HG03571 (cell line): ENCODE measurements around the gene LAMA4.
"Not testable (repeated sequence)": the region's sequence is repeated elsewhere in the genome, so short reads cannot be mapped to it uniquely, and the experiment has no call there.

ENCODE experiments used
- ATAC-seq: cut with Tn5 transposase; IDR thresholded peaks from one replicate; pipeline ENCODE4 v1.9.1; 2021; ENCODE audit not compliant: unreplicated experiment

The LAMA4 gene

DNA sequence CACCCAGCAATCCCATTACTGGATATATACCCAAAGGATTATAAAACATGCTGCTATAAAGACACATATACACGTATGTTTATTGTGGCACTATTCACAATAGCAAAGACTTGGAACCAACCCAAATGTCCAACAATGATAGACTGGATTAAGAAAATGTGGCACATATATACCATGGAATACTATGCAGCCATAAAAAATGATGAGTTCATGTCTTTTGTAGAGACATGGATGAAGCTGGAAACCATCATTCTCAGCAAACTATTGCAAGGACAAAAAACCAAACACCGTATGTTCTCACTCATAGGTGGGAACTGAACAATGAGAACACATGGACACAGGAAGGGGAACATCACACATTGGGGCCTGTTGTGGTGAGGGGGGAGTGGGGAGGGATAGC is 148.3 kb downstream of the LAMA4 start:
- ATAC-seq: not testable (repeated sequence)

DNA sequence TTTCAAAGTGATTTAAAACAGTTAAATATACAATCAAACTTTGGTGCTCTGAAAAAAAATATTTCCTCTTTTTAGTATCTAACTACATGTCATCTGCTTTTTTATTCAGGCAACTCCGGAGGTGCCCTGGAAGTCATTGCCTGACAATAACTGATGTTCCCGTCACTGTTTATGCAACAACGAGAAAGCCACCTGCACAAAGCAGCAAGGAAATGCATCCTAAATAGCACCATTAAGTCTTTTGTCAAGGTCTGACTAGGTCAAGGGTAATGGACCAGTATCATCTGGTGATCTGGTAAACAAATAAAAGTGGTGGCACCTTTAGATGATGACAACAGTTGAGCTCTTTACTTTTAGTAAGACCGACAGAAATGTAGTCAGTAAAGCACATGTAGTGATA is 153.8 kb downstream of the LAMA4 start:
- ATAC-seq: no peak

DNA sequence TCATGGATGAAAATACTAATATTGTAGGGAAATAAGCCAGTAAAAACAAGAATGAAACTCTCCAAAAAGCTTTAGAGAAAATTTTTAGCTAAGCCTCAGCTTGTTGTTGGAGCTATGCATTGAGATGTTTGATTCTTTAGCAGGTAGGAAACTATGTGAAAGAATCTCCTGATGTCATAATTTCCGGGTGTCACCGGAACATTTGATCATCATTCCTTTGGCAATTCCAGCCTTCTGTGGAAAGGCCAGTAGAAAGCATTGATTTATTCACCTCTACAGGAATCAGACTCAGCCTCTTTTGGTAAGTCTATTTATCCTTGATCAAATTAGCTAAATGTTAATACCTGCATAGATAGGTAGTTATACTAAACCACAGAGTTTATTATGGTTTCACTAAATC is 157.5 kb downstream of the LAMA4 start:
- ATAC-seq: no peak

DNA sequence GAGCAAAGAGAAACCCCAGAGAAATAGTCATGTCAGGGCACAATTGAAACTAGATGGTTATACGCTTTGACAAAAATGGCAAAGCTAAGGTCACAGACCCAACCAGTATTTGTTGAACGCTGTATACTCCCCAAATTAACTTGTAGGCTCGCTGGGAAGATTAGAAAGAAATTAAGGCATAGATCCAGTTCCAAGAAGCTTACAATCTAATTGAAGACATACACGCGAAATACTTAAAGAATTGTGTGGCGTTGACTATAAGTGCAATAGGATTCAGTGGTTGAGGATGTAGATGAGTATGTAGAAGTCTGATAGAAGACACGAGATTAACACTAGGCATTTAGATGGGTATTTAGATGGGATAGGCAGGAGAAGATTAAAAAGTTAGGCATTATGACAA is 166.5 kb downstream of the LAMA4 start:
- ATAC-seq: no peak

DNA sequence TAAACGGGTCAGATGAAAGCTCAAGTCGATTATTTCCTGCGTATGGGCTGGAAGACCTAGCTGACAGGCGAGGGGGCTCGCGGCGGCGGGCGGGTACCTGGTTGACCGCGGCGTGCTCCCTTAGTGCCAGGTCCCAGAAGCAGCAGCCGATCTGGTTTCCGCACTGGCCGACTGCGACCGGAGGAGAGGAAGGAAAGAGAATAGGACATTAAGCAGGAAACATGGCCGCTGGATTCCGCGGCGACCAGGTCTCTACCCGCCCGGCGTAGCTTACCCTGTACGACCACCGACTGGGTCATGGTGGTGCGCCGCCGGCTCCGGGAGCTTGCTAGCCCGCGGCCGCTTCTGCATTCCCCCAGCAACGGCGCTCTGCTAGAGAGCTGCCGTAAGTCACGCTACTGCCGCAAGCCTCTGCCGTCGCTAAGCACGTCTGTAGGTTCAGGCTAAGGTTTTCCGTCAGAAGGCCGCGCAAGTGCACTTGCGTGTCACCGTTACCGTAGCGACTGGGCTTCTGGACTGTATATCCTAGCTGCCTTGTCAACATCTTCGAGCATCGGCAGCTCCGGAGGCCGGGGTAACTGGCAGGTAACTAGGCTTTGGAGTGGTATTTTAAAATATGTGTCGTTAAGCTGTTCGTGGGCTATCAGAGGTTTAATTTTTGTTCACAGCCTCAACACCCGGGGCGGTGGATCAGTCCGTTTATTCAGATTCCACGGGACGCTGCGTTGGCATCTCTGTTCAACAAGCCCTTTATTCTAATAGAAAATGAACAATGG is 167.0 kb downstream of the LAMA4 start, which contains the start of the genes FAM229B and TUBE1:
Gene FAM229B, plus strand, starts transcription at position 456 of the 776 bp plus-strand sequence. CDS start 11,693 bp downstream, outside the sequence.
Gene TUBE1, minus strand, starts transcription at position 347 of the 776 bp plus-strand sequence. Its CDS starts 48 bp downstream, at position 299.
- ATAC-seq: peak; percentile 98

DNA sequence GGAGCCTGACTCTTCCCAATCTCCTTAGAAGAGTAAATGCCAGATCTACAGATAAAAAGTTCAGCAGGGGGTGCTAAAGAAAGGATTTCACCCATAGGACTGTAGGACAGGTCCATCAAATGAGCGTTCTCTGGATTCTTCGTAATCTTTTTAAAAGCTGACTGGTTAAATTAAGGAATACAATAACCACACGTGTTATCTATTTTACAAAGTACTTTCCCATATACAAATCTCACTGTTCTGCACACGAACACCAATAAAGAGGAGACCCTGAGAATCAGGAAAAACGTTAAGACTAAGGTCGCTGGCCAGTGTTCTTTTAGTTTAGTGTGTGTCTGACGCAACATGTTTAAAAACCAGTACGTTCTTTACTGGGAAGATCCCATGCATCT is 167.6 kb downstream of the LAMA4 start:
- peak; percentile 22 for ATAC-seq

DNA sequence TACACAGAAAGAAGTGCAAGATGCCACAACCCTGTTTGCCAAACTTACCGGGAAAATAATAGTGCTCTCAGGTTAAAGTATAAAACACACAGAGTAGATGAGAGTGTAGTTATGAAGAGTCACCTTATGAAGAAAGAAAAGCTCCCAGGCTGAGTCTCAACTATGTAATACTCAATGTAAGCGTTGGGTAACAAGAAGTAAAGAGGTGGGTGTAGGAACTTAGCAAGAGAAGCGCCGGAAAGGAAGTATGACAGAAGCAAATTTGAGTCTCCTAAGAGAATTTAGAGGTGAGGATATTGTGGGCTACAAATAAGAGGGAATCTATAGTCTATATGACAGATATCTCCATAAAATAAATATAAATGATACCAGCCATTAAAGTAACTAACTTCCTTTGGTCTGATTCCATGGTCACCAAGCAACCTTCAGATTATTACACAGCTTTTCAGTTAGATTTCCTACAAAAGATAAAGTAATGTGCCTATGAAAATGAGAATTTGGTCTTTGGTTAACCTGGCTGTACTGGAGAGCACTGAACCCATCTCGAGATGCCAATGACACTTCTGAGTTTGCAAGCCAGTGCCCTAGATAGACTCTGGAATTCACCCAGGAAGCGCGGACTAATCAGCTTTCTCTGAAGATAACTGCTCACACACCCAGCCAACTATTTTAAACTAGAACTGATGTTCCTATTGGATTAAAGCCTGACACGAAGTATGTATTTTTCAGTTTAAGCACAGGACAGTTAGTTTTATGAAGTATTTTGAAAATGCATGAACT is 168.9 kb downstream of the LAMA4 start:
- ATAC-seq: no peak

DNA sequence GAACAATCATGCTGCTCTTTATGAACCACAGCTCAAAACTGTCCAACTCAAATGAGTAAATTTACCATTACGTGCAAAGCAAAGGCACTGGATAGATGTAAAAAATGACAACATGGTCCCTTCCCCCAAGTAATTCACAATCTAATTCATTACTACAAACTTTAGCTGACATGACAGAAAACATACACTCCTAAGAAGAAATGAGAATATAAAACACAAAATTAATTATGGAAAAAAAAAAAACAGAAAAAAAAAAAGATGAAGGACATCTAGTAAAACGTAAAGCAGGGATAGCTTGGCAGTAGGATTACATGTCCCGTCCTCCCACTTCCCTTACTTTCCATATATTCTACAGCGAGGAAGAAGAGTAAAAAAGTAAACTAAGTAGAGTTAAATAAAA is 172.8 kb downstream of the LAMA4 start:
- ATAC-seq: no peak

DNA sequence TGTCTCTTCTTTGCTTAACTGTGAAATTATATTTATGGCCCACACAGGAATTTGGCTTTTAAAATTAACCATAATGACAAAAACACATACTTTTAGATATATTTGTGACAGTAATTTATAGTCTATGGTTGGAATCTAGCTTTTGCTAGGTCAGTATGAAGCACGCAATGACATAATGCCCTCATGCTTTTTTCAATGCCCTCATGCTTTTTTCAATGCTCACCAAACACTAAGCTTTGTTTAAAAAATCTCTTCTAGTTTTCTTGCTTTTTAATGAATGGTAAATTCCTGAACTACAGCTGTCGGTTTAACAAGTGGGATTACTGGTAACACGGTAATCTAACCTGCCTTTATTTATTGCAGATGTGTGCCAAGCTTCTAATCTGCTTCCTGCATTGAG is 187.8 kb downstream of the LAMA4 start:
- ATAC-seq: no peak

DNA sequence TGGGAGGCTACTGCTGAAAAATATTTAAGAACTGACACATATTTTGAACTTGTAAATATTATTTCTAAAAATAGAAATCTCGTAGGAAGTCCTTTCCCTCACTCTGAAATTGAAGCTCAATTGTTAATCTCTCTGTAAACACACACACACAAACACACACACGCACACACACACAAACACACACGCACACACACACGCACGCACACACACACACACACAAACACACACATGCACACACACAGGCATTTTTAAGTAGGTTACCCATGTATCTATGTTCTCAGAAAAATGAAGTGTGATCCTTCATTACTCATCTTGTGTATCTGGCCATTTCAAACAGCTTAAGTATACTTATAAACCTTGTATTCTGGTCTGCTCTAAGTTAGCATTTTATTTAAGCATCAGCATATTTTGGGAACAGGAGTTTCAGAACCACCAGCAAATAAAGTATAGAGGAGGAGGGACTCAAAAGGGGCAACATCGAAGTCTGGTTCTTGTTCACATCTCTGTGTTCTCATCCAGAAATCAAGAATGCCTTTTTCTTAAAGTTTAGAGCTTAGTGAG is 188.9 kb downstream of the LAMA4 start:
- ATAC-seq: no peak

DNA sequence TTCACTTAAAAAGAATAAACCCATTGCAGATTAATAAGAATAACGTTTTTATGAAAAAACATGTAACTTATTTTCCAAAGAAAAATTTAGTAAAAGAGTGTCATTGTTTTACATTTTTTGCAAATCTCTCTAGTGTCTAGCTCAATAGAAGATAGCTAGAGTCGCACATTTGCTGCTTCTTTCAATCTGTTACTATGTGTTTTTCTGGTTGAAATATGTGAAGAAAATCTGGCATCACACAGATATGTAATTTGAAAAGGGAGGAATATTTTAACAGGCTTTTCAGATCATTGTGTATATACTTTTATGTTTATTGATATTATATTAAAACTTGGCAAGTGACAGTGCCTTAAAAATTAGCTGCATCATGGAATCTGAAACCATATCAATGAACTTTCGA is 191.4 kb downstream of the LAMA4 start:
- no peak for ATAC-seq

DNA sequence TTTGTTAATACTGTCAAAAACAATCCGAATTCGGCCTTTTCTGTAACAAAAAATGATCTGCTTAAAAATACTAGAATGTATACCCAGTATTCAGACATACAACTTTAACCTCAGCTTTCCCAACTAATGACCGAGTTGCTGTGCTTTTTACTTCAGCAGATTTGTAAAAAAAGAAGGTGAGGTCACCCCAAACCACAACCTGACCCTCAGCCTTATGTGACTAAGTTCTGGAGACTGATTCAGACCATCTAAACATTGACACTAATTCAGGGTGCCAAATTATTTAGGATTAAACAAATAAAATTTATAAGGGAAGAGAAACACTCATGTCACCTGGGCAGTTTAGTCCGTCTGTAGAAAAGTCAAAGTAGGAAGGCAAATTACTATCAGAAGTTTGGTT is 192.8 kb downstream of the LAMA4 start:
- no peak for ATAC-seq
